SU-DHL-6 (cell line): ENCODE measurements around the gene TCHHL1.

Source experiments
- H2AFZ ChIP-seq: fragments of 200-600 bp; sonication (generic); 2 replicates; pipeline ENCODE4 v1.6.1; 2014; ENCODE audit warnings: low read depth, mild to moderate bottlenecking, moderate library complexity, mixed read lengths, antibody characterized with exemption, low read length; ENCODE audit not compliant: severe bottlenecking
- H3F3A ChIP-seq: fragments of 200-600 bp; shearing (Covaris generic); 2 replicates; pipeline ENCODE4 v1.6.0; 2016; ENCODE audit warnings: antibody characterized with exemption, mild to moderate bottlenecking; ENCODE audit not compliant: insufficient read depth
- H3K27ac ChIP-seq: fragments of 200-600 bp; sonication (generic); 2 replicates; pipeline ENCODE4 v1.5.1; 2016; ENCODE audit warnings: low read depth, mild to moderate bottlenecking, low read length, moderate library complexity, mixed read lengths
- H3K27me3 ChIP-seq: fragments of 200-600 bp; sonication (generic), shearing (Covaris generic); 2 replicates; pipeline ENCODE4 v1.6.0; 2014; ENCODE audit warnings: mild to moderate bottlenecking, low read length
- H3K36me3 ChIP-seq: fragments of 200-600 bp; sonication (generic); 2 replicates; pipeline ENCODE4 v1.6.1; 2014; ENCODE audit warnings: mild to moderate bottlenecking, low read length, mixed read lengths
- H3K4me2 ChIP-seq: fragments of 300-600, 200-600 bp; shearing (Covaris generic), sonication (generic); 2 replicates; pipeline ENCODE4 v1.6.0; 2014; ENCODE audit warnings: low read length, low read depth, mild to moderate bottlenecking; ENCODE audit not compliant: poor library complexity, severe bottlenecking
- H3K4me3 ChIP-seq: fragments of 200-600 bp; sonication (generic); 2 replicates; pipeline ENCODE4 v1.5.1; 2014; ENCODE audit warnings: antibody characterized with exemption, low read length, mild to moderate bottlenecking, mixed read lengths; ENCODE audit not compliant: insufficient read depth, poor library complexity, severe bottlenecking
- H3K79me2 ChIP-seq: fragments of 200-600 bp; sonication (generic); 2 replicates; pipeline ENCODE4 v1.6.1; 2014; ENCODE audit warnings: mild to moderate bottlenecking, low read length, moderate library complexity; ENCODE audit not compliant: insufficient read depth
- H3K9ac ChIP-seq: fragments of 200-600 bp; sonication (generic); 2 replicates; pipeline ENCODE4 v1.7.0; 2014; ENCODE audit warnings: mild to moderate bottlenecking, low read length
- H3K9me2 ChIP-seq: fragments of 200-600 bp; sonication (generic); replicated peaks from 2 replicates; pipeline ENCODE4 v1.6.1; 2014; ENCODE audit warnings: low read length; ENCODE audit not compliant: insufficient read depth
- H3K9me3 ChIP-seq: fragments of 200-600 bp; sonication (generic); 2 replicates; pipeline ENCODE4 v1.6.1; 2014; ENCODE audit warnings: low read length, mixed read lengths; ENCODE audit not compliant: insufficient read depth
- H4K20me1 ChIP-seq: fragments of 200-600 bp; sonication (generic); 2 replicates; pipeline ENCODE4 v1.6.1; 2014; ENCODE audit warnings: low read depth, mild to moderate bottlenecking, antibody characterized with exemption, low read length, moderate library complexity, mixed read lengths
- CTCF ChIP-seq: fragments of 200-600 bp; sonication (generic); IDR thresholded peaks from one replicate; pipeline ENCODE4 v1.5.1; 2017; ENCODE audit warnings: antibody characterized with exemption, mild to moderate bottlenecking, low read length, moderate library complexity; ENCODE audit not compliant: insufficient read depth, poor library complexity, severe bottlenecking
- EZH2phosphoT487 ChIP-seq: fragments of 200-600 bp; sonication (generic), shearing (Covaris generic); conservative IDR thresholded peaks from 2 replicates; pipeline ENCODE4 v1.6.1; 2018; ENCODE audit warnings: mild to moderate bottlenecking, antibody characterized with exemption, low read length, moderate library complexity, mixed read lengths

The TCHHL1 gene

GRCh38 chr1:152048416-152049009 is 40.4 kb downstream of the TCHHL1 start:
- H4K20me1 ChIP-seq: no peaks in the 10 kb centered on the region
- H3K9me2 ChIP-seq: no peaks in the 10 kb centered on the region
- no peak for TF ChIP-seq CTCF
- no peak for TF ChIP-seq EZH2phosphoT487
- peak overlapping the region; percentile 78 for H2AFZ ChIP-seq
- H3K27ac ChIP-seq: peak overlapping the region; percentile 54
- H3K4me2 ChIP-seq: peak overlapping the region; percentile 50
- no peaks in the 10 kb centered on the region for H3K79me2 ChIP-seq
- H3K36me3 ChIP-seq: no peaks in the 10 kb centered on the region
- no peaks in the 10 kb centered on the region for H3F3A ChIP-seq
- no peak overlapping the region for H3K4me3 ChIP-seq
- no peaks in the 10 kb centered on the region for H3K27me3 ChIP-seq
- no peaks in the 10 kb centered on the region for H3K9me3 ChIP-seq
- H3K9ac ChIP-seq: peak overlapping the region; percentile 43

GRCh38 chr1:152047730-152048415 is 41.0 kb downstream of the TCHHL1 start:
- Histone ChIP-seq H3K27me3 (no peaks in the 10 kb centered on the region), H3K79me2 (no peaks in the 10 kb centered on the region), H3K9me2 (no peaks in the 10 kb centered on the region), H3K4me2 (peak overlapping the region; percentile 50), H4K20me1 (no peaks in the 10 kb centered on the region), H3K9ac (peak overlapping the region; percentile 43), H3F3A (no peaks in the 10 kb centered on the region), H3K36me3 (no peaks in the 10 kb centered on the region), H3K4me3 (peak overlapping the region; percentile 7), H2AFZ (peak overlapping the region; percentile 78), H3K27ac (peak overlapping the region; percentile 54), H3K9me3 (no peaks in the 10 kb centered on the region)
- TF ChIP-seq CTCF: peak; percentile 66
- no peak for TF ChIP-seq EZH2phosphoT487

- H3K9me3 ChIP-seq: no peaks in the 10 kb centered on the region
These were observed 41.5 kb downstream of the TCHHL1 start for GRCh38 chr1:152047413-152047729.

More at GRCh38 chr1:152047413-152047729, 41.5 kb downstream of the TCHHL1 start:
- H3K9ac ChIP-seq: peak overlapping the region; percentile 43
- peak overlapping the region; percentile 50 for H3K4me2 ChIP-seq
- no peaks in the 10 kb centered on the region for H3K9me2 ChIP-seq
- H3K27ac ChIP-seq: peak overlapping the region; percentile 54
- H2AFZ ChIP-seq: peak overlapping the region; percentile 78
- H3K4me3 ChIP-seq: no peak overlapping the region
- no peaks in the 10 kb centered on the region for H3F3A ChIP-seq
- no peaks in the 10 kb centered on the region for H3K36me3 ChIP-seq
- H4K20me1 ChIP-seq: no peaks in the 10 kb centered on the region
- H3K27me3 ChIP-seq: no peaks in the 10 kb centered on the region
- TF ChIP-seq EZH2phosphoT487: no peak
- no peak for TF ChIP-seq CTCF
- no peaks in the 10 kb centered on the region for H3K79me2 ChIP-seq
